ENCODE data around the gene SLAIN1. TPM values are rescaled to one million over a fixed set of nuclear protein-coding genes. Genes with fewer than 3 reads are reported as not detected.
A peak's percentile ranks its signal among the peaks of the same experiment; 100 is the strongest.
"Not testable (repeated sequence)": the region's sequence is repeated elsewhere in the genome, so short reads cannot be mapped to it uniquely, and the experiment has no call there.

Gene SLAIN1
- total RNA-seq = 10 to 100 TPM; 14.9 to 29.0 (median 25.7) TPM
- 54.8 TPM for total RNA-seq (2013)

DNA sequence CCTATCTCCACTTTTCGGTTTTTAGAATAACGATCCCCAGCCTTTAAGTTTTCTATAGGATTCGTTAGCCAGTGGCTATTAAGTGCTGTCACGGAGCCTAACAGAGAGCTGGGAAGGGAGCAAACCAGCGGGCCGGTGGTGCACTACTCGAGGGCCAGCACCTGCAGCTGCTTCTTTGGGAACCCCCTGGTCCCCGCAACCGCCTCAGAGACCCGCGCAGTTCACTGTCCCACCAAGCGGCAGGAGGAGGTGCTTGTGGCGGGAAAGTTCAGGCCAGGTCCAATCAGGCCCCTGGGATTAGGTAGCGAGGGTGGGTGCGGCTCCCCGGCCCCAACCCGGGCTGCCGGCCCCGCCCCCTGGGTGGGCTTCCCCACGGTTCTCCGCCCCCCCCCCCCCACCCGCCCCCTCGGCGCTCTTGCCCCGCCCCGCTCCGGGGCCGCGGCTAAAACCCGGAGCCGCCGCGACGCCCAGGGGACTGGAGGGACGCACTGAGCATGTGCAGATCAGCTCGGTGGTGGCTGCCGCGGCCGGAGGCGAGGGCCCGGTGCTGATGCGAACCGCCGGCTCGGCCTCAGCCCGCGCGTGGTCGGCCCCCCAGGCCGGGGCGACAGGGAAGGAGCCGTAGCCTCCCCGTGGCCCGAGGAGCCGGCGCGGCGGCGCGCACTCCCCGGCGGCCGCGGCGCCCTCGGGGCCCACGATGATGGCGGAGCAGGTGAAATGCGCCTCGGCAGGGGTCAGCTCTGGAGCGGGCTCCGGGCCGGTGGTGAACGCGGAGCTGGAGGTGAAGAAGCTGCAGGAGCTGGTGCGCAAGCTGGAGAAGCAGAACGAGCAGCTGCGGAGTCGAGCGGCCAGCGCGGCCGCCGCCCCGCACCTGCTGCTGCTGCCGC, at the start of gene SLAIN1:
SLAIN1 (plus strand) TSS at position 471 of the 887 bp plus-strand sequence; CDS start at position 698, 227 bp downstream.
- Histone ChIP-seq H3K36me3 (ENCODE audit: control insufficient read depth, insufficient read depth, low read length) (no peaks in the 10 kb centered on the region), H3K27ac (ENCODE audit: low read length) (peak within 1 kb of the TSS; percentile 75), H3K9me3 (ENCODE audit: control insufficient read depth, insufficient read depth, low read length) (no peaks in the 10 kb centered on the region), H3K27me3 (ENCODE audit: control insufficient read depth, insufficient read depth, low read length) (no peaks in the 10 kb centered on the region), H3K4me3 (ENCODE audit: low read length) (peak within 1 kb of the TSS; percentile 97), H3K4me1 (ENCODE audit: control insufficient read depth, insufficient read depth, low read length) (peaks cover 4% of the 10 kb centered on the region)
- Mint-ChIP-seq H3K27ac (peak within 1 kb of the TSS; percentile 87 to 92), H3K4me1 (peaks cover 26 to 29% of the 10 kb centered on the region in 2 donors), H3K27me3 (ENCODE audit: low read depth in 2 of 2) (peaks cover 4 to 7% of the 10 kb centered on the region in 2 donors), H3K4me3 (peak within 1 kb of the TSS; percentile 99), H3K9me3 (no peaks in the 10 kb centered on the region), H3K36me3 (no peaks in the 10 kb centered on the region)
- no peak for TF ChIP-seq CTCF (IDR thresholded peaks at IDR 0.05)
- DNase-seq (peak; percentile 72 to 93), ATAC-seq (peak; percentile 79 to 88 (median 81))
- WGBS (ENCODE audit: insufficient coverage) = under 1% methylated on average over 75 of the region's 86 CpGs
- intact Hi-C loops (cut with micrococcal nuclease) = loop anchor here (2.0 to 10.0 kb wide), 4 partner anchors 53 to 1687 kb away; partner anchors contain the start of gene MYCBP2

GRCh38 chr13:77650409-77650808, 47.1 kb upstream of the SLAIN1 start:
- intact Hi-C loops (cut with micrococcal nuclease) = no loop called here
- Mint-ChIP-seq H3K27me3 (ENCODE audit: low read depth in 2 of 2) (peaks cover 0 to 6% of the 10 kb centered on the region in 2 donors), H3K4me1 (no peaks in the 10 kb centered on the region), H3K36me3 (no peaks in the 10 kb centered on the region), H3K9me3 (peaks cover 0 to 6% of the 10 kb centered on the region in 2 donors), H3K27ac (no peak overlapping the region), H3K4me3 (no peak overlapping the region)
- no peaks in the 10 kb centered on the region for H3K36me3 ChIP-seq (ENCODE audit: control insufficient read depth, insufficient read depth, low read length)
- H3K9me3 ChIP-seq (ENCODE audit: control insufficient read depth, insufficient read depth, low read length) = no peaks in the 10 kb centered on the region
- H3K27me3 ChIP-seq (ENCODE audit: control insufficient read depth, insufficient read depth, low read length) = no peaks in the 10 kb centered on the region
- no peak overlapping the region for H3K4me3 ChIP-seq (ENCODE audit: low read length)
- DNase-seq = no peak
- H3K4me1 ChIP-seq (ENCODE audit: control insufficient read depth, insufficient read depth, low read length) = no peaks in the 10 kb centered on the region
- no peak for TF ChIP-seq CTCF (IDR thresholded peaks at IDR 0.05)
- no peak for ATAC-seq
- H3K27ac ChIP-seq (ENCODE audit: low read length) = no peak overlapping the region

- 16% methylated on average over 2 of the region's 2 CpGs for WGBS (ENCODE audit: insufficient coverage)
- DNase-seq (no peak), ATAC-seq (no peak)
- Histone ChIP-seq H3K4me1 (ENCODE audit: control insufficient read depth, insufficient read depth, low read length) (no peaks in the 10 kb centered on the region), H3K36me3 (ENCODE audit: control insufficient read depth, insufficient read depth, low read length) (no peaks in the 10 kb centered on the region), H3K4me3 (ENCODE audit: low read length) (no peak overlapping the region), H3K27ac (ENCODE audit: low read length) (no peak overlapping the region), H3K27me3 (ENCODE audit: control insufficient read depth, insufficient read depth, low read length) (no peaks in the 10 kb centered on the region), H3K9me3 (ENCODE audit: control insufficient read depth, insufficient read depth, low read length) (no peaks in the 10 kb centered on the region)
- Mint-ChIP-seq H3K27me3 (ENCODE audit: low read depth in 2 of 2) (peaks cover 0 to 8% of the 10 kb centered on the region in 2 donors), H3K4me1 (no peaks in the 10 kb centered on the region), H3K9me3 (peaks cover 0 to 6% of the 10 kb centered on the region in 2 donors), H3K36me3 (no peaks in the 10 kb centered on the region), H3K4me3 (no peak overlapping the region), H3K27ac (no peak overlapping the region)
- TF ChIP-seq CTCF (IDR thresholded peaks at IDR 0.05) = no peak
- intact Hi-C loops (cut with micrococcal nuclease) = no loop called here
Measured at GRCh38 chr13:77653301-77653700, 44.2 kb upstream of the SLAIN1 start.

DNA sequence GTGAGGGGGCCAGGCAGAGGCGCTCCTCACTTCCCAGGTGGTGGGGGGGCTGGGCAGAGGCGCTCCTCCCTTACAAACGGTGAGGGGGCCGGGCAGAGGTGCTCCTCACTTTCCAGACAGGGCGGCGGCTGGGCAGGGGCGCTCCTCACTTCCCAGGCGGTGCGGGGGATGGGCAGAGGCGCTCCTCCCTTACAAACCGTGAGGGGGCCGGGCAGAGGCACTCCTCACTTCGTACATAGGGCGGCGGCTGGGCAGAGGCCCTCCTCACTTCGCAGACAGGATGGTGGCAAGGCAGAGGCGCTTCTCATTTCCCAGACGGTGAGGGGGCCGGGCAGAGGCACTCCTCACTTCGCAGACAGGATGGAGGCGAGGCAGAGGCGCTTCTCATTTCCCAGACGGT, 37.5 kb upstream of the SLAIN1 start:
- not testable (repeated sequence) for ATAC-seq

More for the DNA sequence above, 37.5 kb upstream of the SLAIN1 start:
- H3K4me1 ChIP-seq (ENCODE audit: control insufficient read depth, insufficient read depth, low read length); H3K4me1 Mint-ChIP-seq; H3K4me3 Mint-ChIP-seq; H3K27ac ChIP-seq (ENCODE audit: low read length); H3K36me3 ChIP-seq (ENCODE audit: control insufficient read depth, insufficient read depth, low read length); H3K9me3 Mint-ChIP-seq; H3K4me3 ChIP-seq (ENCODE audit: low read length); H3K27me3 ChIP-seq (ENCODE audit: control insufficient read depth, insufficient read depth, low read length); H3K27ac Mint-ChIP-seq; H3K9me3 ChIP-seq (ENCODE audit: control insufficient read depth, insufficient read depth, low read length); H3K36me3 Mint-ChIP-seq; H3K27me3 Mint-ChIP-seq (ENCODE audit: low read depth in 2 of 2); intact Hi-C loops (cut with micrococcal nuclease); DNase-seq: not testable (repeated sequence)
- 94% methylated on average over 23 of the region's 23 CpGs for WGBS (ENCODE audit: insufficient coverage)

All from natural killer cell (primary cell).